PC-9 (cell line): Measurements from ENCODE around the gene NR3C1. TPM values are rescaled to one million over a fixed set of nuclear protein-coding genes. Genes with fewer than 3 reads are reported as not detected.

Source experiments
- BruUV-seq: library from RNA; stranded (reverse); fragments of 400-500 nt; replicated peaks from 2 replicates; lab custom pipeline; 2021; lab: Mats Ljungman, UMichigan
- CTCF ChIA-PET: fragments of 300-600 bp; sonication (Branson Sonifier 250); formaldehyde crosslinking; loops from one replicate; lab custom pipeline; 2022; ENCODE audit warnings: antibody characterized with exemption; lab: Charles Lee
- POLR2A ChIA-PET: fragments of 300-600 bp; sonication (Branson Sonifier 250); formaldehyde crosslinking; loops from one replicate; lab custom pipeline; 2022; ENCODE audit warnings: antibody characterized with exemption; ENCODE audit not compliant: unreplicated experiment; lab: Charles Lee
- DNase-seq, 2 experiments: peaks; one replicate each; pipeline versions ENCODE4 v3.0.0 to v3.0.0-alpha.2; 2015 to 2022; ENCODE audit warnings: mixed read lengths in 1 of 2
- H2AFZ ChIP-seq: fragments of 200-600 bp; sonication (generic); 2 replicates; pipeline ENCODE4 v1.8.1; 2017; ENCODE audit warnings: antibody characterized with exemption
- H3F3A ChIP-seq: fragments of 200-600 bp; sonication (generic); 2 replicates; pipeline ENCODE4 v1.8.1; 2017; ENCODE audit warnings: antibody characterized with exemption, mild to moderate bottlenecking, low read depth; ENCODE audit not compliant: insufficient read depth
- H3K27ac ChIP-seq: fragments of 200-600 bp; sonication (generic); 2 replicates; pipeline ENCODE4 v1.6.1; 2016; ENCODE audit warnings: mixed run types
- H3K27me3 ChIP-seq: fragments of 200-600 bp; sonication (generic); 2 replicates; pipeline ENCODE4 v1.6.1; 2016; ENCODE audit warnings: low read depth, mixed run types; ENCODE audit not compliant: insufficient read depth
- H3K36me3 ChIP-seq: fragments of 200-600 bp; sonication (generic); 2 replicates; pipeline ENCODE4 v1.6.1; 2016; ENCODE audit warnings: low read depth, mixed run types
- H3K4me1 ChIP-seq: fragments of 200-600 bp; sonication (generic); replicated peaks from 2 replicates; pipeline ENCODE4 v1.6.1; 2016; ENCODE audit warnings: mixed run types; ENCODE audit not compliant: insufficient read depth
- H3K4me2 ChIP-seq: fragments of 200-600 bp; sonication (generic); 2 replicates; pipeline ENCODE4 v1.6.1; 2017; ENCODE audit warnings: mixed run types
- H3K4me3 ChIP-seq: fragments of 200-600 bp; sonication (generic); 2 replicates; pipeline ENCODE4 v1.6.1; 2016; ENCODE audit warnings: mixed run types
- H3K79me2 ChIP-seq: fragments of 200-600 bp; sonication (generic); 2 replicates; pipeline ENCODE4 v1.6.1; 2017; ENCODE audit warnings: low read depth, mixed run types
- H3K9me2 ChIP-seq: fragments of 200-600 bp; sonication (generic); 2 replicates; pipeline ENCODE4 v1.8.1; 2017; ENCODE audit warnings: mild to moderate bottlenecking; ENCODE audit not compliant: insufficient read depth
- H3K9me3 ChIP-seq: fragments of 200-600 bp; sonication (generic); 2 replicates; pipeline ENCODE4 v1.8.1; 2016; ENCODE audit warnings: low read depth; ENCODE audit not compliant: insufficient read depth
- H4K20me1 ChIP-seq: fragments of 200-600 bp; sonication (generic); 2 replicates; pipeline ENCODE4 v1.8.1; 2017; ENCODE audit not compliant: insufficient read depth
- EZH2 ChIP-seq: fragments of 200-600 bp; sonication (generic); IDR thresholded peaks from 2 replicates; pipeline ENCODE4 v1.8.0; 2017; ENCODE audit warnings: antibody characterized with exemption, low read depth
- intact Hi-C: fragments of 100-400 bp; cut with micrococcal nuclease; formaldehyde crosslinking; loops from one replicate; pipeline ENCODE4 v1.10.0; 2022; ENCODE audit not compliant: unreplicated experiment
- total RNA-seq: library from RNA; stranded (reverse); gene quantifications from 2 replicates; pipeline ENCODE4 v1.2.3, GENCODE V29; 2021
- TF ChIP-seq, protein P1 (sequence below): fragments of 200-600 bp; sonication (generic); conservative IDR thresholded peaks from 2 replicates; pipeline ENCODE4 v1.6.1; 2017; ENCODE audit warnings: mixed run types, antibody characterized with exemption, mild to moderate bottlenecking, moderate library complexity

Gene NR3C1
- total RNA-seq, 1 experiment from 2014 or later = 52.8 TPM

- H3K4me3 ChIP-seq = no peak overlapping the region
- CTCF ChIA-PET = no interaction called here
- POLR2A ChIA-PET = no interaction called here
- H3K27ac ChIP-seq = no peak overlapping the region
- no peak overlapping the region for H3K4me2 ChIP-seq
- BruUV-seq = no TSS peak
- intact Hi-C loops = no loop called here
- H3K27me3 ChIP-seq = no peaks in the 10 kb centered on the region
- peaks cover 4% of the 10 kb centered on the region; the same call in 1 of the 2 replicates for H3K4me1 ChIP-seq
- no peaks in the 10 kb centered on the region for H3K36me3 ChIP-seq
- no peak for TF ChIP-seq EZH2
- TF ChIP-seq, protein P1, sequence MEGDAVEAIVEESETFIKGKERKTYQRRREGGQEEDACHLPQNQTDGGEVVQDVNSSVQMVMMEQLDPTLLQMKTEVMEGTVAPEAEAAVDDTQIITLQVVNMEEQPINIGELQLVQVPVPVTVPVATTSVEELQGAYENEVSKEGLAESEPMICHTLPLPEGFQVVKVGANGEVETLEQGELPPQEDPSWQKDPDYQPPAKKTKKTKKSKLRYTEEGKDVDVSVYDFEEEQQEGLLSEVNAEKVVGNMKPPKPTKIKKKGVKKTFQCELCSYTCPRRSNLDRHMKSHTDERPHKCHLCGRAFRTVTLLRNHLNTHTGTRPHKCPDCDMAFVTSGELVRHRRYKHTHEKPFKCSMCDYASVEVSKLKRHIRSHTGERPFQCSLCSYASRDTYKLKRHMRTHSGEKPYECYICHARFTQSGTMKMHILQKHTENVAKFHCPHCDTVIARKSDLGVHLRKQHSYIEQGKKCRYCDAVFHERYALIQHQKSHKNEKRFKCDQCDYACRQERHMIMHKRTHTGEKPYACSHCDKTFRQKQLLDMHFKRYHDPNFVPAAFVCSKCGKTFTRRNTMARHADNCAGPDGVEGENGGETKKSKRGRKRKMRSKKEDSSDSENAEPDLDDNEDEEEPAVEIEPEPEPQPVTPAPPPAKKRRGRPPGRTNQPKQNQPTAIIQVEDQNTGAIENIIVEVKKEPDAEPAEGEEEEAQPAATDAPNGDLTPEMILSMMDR = no peak
- H3K9me2 ChIP-seq = no peaks in the 10 kb centered on the region
- H3K9me3 ChIP-seq = no peaks in the 10 kb centered on the region
- no peaks in the 10 kb centered on the region for H3F3A ChIP-seq
- H3K79me2 ChIP-seq = no peaks in the 10 kb centered on the region
- H2AFZ ChIP-seq = no peak overlapping the region
- no peak for DNase-seq
- H4K20me1 ChIP-seq = no peaks in the 10 kb centered on the region
Observed at GRCh38 chr5:143431789-143432188, 28.3 kb upstream of the NR3C1 start.

DNA sequence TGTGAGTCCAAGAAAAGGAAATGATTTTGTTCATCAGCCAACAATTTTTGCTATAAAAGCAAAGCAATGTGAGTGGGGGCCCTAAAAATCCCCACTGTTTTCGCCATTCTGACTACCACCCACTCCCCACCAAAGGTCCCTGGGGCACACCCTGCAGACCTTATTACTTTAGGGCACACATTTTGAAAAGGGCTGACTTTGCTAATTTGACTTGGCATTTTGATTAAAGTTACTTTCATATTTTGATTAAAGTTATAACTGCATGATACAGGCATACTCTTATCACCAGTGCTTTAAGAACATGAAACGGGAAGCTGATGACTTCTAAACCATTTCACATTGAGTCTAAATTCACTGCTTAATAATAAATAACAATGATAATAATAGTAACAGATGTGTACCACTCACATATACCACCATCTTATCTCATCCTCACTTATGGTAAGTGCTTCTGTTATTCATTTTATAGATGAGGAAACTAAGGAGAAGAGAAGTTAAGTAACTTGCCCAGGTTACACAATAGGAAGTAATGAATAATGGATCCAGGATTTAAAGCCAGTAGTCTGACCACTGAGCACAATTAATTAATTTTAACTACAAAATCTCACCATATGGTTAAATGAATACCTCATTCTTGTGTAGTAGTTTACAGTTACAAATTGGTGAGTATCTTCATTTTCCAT is 25.4 kb upstream of the NR3C1 start:
- Histone ChIP-seq H3K4me3 (no peak overlapping the region), H3K9me2 (no peaks in the 10 kb centered on the region), H3K27me3 (no peaks in the 10 kb centered on the region), H3K27ac (no peak overlapping the region), H4K20me1 (no peaks in the 10 kb centered on the region), H3K9me3 (no peaks in the 10 kb centered on the region), H3K79me2 (no peaks in the 10 kb centered on the region), H3K4me1 (no peaks in the 10 kb centered on the region), H3K36me3 (no peaks in the 10 kb centered on the region), H3F3A (no peaks in the 10 kb centered on the region), H2AFZ (no peak overlapping the region), H3K4me2 (no peak overlapping the region)
- no peak for DNase-seq
- intact Hi-C loops = no loop called here
- ChIA-PET CTCF (no interaction called here), POLR2A (no interaction called here)
- BruUV-seq = no TSS peak
- TF ChIP-seq, protein P1 = no peak
- no peak for TF ChIP-seq EZH2

DNA sequence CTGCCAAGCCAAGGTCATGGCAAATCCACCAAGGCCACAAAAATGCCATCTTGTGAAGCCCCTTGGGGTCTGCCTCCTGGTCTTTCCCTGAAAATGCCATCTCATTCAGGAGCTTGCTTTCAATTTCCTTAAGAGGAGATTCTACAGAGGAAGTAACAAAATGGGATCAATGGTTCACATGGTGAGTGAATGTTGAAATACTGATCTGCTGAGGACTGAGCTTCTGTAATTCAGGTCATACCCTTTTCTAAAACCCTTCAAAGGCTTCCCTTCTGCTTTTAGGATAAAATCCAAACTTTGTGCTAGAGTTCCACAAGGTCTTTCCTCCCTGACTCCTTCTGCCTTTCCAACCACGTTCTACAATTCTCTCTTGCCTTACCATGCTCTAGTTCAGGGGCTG is 24.7 kb upstream of the NR3C1 start:
- Histone ChIP-seq H4K20me1 (no peaks in the 10 kb centered on the region), H3K9me3 (no peaks in the 10 kb centered on the region), H3K27me3 (no peaks in the 10 kb centered on the region), H3K27ac (no peak overlapping the region), H3K4me3 (no peak overlapping the region), H3K79me2 (no peaks in the 10 kb centered on the region), H3K9me2 (no peaks in the 10 kb centered on the region), H3K4me1 (no peaks in the 10 kb centered on the region), H2AFZ (no peak overlapping the region), H3K4me2 (no peak overlapping the region), H3F3A (no peaks in the 10 kb centered on the region), H3K36me3 (no peaks in the 10 kb centered on the region)
- TF ChIP-seq, protein P1 = no peak
- TF ChIP-seq EZH2 = no peak
- ChIA-PET POLR2A (no interaction called here), CTCF (no interaction called here)
- intact Hi-C loops = no loop called here
- no peak for DNase-seq
- no TSS peak for BruUV-seq
